ENCODE measurements around the gene GBP1.
"Not testable (repeated sequence)": the region's sequence is repeated elsewhere in the genome, so short reads cannot be mapped to it uniquely, and the experiment has no call there.

The GBP1 gene

DNA sequence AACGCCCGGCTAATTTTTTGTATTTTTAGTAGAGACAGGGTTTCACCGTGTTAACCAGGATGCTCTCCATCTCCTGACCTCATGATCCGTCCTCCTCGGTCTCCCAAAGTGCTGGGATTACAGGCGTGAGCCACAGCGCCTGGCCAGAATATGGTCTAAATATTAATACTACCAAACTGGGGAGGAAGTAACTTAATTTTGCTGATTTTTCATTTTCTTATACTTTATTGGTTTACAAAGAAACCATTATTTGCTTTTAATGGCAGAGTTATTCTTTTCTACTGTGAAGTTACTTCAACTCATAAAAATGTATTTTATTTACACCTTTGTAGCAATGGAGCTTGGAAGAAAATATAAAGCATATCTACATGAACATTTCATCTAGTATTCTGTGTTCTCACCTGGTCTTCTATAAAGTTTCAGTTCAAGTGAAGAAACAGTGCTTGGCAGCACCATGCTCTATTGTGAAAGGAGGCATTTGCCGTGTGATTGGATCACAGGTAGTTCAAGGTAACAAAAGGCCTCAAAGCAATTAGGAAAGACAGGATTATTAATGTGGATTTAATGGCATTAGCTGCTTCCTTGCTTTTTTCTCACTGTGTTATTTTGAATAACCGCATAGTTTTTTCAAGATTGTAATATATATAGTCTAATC, 13.6 kb downstream of the GBP1 start:
- DNase-seq: no peak

DNA sequence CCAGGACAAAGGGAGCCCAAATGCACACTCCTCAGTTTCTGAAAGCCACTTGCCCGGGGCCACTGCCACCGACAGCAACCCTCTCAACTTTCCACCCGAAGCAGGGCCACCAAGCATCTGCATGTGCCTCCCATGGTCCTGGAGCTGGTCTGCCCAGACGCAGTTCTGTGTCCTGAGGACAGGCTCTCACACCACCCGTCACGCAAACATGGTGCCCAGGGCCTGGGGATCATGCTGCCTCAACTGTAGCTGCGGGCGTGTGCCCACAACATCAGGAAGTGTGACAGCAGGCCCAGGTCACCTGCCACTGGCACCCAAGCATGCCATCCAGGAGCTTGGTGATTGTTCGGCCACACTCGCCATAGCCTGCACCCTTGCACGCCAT, 14.4 kb downstream of the GBP1 start:
- DNase-seq: no peak

DNA sequence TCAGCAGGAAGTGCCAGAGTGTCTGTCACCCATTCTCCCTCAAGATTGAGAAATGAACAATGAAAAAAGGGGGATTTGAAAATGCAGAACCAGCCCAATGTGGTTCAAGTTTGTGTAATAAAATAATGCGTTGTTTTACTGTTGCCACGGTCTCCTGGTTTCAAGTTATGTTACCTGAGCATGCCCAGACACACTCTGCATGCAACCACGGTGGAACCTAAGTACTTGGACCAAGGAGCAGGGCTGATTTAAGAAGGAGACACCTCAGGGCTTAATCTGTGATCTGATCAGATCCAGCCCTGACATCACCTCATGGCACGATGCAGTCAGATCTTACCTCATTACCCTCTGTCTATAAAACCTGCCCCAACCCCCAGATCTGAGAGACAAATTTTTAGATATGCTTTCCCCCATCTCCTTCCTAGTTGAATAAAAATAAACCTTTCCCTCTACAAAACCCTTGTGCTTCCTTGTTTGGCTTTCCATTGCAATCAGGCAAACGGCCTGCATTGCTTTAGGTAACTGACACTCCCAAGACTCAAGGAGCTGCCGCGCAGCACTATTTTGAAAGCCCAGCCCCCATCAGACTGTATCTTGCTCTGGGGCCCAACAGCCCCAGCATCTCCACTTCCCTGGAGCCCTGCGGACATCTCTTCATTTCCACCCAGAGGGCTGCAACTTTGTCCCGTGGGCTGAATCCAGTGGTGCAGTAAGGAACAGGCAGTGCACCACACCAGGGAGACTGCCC, 14.9 kb downstream of the GBP1 start:
- not testable (repeated sequence) for DNase-seq

- not testable (repeated sequence) for DNase-seq
Observed at GRCh38 chr1:89049187-89049586, 15.8 kb downstream of the GBP1 start.

DNA sequence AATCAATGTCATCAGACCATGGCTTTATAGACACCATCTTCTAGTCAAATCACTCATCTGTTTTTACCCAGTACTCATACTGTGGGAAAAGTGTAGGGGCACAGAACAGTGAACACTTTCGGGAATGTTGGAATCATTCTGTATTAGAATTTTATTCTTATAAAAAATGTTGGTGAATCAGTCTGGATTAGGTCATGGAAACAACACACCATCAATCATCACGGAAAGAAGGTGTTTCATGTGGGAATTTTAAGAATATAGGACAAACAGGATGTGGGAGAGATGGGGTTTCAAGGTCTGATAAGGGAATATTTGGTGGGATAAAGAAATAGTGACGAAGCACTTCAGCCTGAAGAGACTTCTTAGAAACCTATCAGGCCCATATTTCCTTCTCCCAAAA, 17.3 kb downstream of the GBP1 start:
- no peak for DNase-seq

DNA sequence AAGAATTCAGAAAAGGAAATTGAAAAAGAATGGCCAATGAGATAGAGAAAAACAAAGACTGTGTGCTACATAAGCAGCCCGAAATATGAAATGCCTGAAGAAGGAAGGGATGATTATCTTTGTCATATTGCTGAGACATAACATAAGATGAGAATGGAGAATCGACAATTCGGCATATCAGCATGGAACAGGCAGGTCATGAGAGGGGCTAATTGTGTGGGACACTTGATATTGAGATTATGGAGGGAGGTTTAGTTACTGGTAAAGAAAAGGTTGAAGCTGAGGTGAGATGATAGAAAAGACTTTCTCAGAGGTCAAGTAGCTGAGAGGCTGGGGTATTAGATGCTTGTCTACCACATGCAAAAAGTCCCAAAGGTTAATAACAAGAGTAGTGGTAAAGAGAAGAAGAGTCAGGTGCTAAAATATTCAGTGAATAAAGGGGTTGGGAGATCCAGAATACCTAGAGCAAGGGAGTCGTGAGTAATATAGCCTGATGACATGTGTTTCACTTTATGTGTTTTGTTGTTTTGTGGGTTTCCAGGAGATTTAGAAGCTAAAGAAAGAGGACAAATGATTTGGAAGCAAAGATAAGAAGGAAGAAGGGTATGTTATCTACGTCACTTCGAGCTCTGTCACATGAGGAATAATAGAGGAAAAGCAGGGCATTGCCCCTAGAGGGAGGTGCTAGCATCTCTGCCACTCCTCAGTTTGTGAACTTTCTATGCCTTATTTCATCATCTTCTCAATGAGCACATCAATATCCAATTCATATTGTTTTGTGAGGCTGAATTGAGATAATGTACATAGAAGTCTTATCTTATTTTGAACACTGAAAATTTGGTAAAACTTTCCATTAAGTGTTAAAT, 18.5 kb downstream of the GBP1 start:
- DNase-seq: not testable (repeated sequence)

GRCh38 chr1:89044970-89045721, 19.9 kb downstream of the GBP1 start:
- DNase-seq: no peak

DNA sequence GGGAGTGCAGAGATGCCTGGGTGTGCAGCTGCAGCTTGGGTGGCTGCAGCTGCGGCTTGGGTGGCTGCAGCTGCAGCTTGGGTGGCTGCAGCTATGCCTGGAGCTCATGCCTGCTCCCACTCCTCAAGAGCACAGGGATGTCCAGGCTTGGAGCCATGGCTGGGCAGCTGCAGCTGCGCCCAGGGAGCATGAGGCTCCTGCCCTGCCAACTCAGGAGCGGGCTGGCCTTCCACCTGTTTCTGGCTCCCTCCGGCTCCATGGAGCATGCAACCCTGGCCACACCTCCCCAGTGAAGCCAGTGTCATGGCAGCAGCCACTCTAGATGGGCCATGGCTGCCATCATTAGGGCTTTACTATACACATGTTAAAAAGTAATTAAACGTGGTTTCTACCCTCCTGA, 21.1 kb downstream of the GBP1 start:
- DNase-seq: no peak

GRCh38 chr1:89042491-89042890, 22.5 kb downstream of the GBP1 start:
- peak; percentile 1 to 55 for DNase-seq

GRCh38 chr1:89041721-89042120, 23.3 kb downstream of the GBP1 start:
- no peak for DNase-seq

DNA sequence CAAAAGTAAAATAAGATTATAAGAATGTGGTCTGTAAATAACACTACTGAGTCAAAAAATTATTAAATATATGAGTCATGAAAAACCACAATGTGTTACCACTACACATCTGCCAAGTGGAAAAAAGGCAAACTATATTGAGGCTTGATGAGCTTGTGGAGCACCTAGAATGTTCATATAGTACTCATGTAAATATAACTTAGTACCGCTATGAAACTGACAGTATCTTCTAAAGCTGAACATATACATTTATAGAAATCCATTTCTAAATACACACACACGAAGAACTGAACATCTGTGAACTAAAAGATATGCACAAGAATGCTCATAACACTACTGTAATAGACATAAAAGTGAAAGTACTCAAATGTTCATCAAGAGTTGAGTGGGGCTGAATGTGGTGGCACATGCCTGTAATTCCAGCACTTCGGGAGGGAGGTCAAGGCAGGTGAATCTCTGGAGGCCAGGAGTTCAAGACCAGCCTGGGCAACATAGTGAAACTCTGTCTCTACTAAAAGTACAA, 23.8 kb downstream of the GBP1 start:
- no peak for DNase-seq

- DNase-seq: no peak
Observed at GRCh38 chr1:89040315-89040626, 24.7 kb downstream of the GBP1 start.

GRCh38 chr1:89037186-89037585, 27.8 kb downstream of the GBP1 start:
- no peak for DNase-seq

DNA sequence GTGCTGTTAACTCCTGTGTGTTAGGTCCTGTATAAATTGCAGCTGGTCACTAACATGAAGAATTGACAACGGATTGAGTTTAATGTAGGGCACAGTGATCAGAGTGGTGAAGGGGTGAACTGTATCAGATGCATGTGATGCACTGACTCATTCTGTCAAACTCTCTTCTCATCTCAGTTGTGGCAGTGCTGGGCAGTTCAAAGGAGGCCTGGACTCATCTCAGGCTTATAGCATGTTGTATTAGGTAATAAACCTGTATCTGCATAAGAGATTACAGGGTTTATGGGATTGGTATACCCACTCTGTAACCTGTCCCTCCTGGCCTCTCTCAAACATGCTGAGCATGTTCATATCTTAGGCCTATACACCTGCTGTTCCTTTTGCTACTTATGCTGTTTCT, 29.9 kb downstream of the GBP1 start:
- no peak for DNase-seq

- DNase-seq: not testable (repeated sequence)
Observed at GRCh38 chr1:89034004-89034403, 31.0 kb downstream of the GBP1 start.

GRCh38 chr1:89029051-89029450, 36.0 kb downstream of the GBP1 start:
- DNase-seq: not testable (repeated sequence)

- no peak for DNase-seq
Observed at GRCh38 chr1:89025928-89026327, 39.1 kb downstream of the GBP1 start.

DNA sequence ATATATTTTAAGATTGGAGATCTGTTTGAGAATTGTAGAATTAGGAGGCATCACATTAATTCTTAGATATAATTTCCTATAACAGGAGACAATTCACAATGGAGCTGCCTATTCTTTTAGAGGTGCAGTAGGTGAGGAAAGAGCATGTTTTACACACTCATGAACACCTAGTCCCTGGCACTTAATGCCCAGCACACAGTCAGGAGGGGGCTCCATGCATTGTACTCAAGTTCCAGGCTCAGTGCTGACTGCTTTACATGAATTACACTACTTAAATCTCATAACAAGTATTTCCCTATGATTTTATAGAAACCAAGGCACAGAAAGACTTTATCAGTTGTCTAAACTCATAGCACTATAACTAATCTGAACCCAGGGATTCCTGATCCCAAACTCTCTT, 42.0 kb downstream of the GBP1 start:
- no peak for DNase-seq

DNA sequence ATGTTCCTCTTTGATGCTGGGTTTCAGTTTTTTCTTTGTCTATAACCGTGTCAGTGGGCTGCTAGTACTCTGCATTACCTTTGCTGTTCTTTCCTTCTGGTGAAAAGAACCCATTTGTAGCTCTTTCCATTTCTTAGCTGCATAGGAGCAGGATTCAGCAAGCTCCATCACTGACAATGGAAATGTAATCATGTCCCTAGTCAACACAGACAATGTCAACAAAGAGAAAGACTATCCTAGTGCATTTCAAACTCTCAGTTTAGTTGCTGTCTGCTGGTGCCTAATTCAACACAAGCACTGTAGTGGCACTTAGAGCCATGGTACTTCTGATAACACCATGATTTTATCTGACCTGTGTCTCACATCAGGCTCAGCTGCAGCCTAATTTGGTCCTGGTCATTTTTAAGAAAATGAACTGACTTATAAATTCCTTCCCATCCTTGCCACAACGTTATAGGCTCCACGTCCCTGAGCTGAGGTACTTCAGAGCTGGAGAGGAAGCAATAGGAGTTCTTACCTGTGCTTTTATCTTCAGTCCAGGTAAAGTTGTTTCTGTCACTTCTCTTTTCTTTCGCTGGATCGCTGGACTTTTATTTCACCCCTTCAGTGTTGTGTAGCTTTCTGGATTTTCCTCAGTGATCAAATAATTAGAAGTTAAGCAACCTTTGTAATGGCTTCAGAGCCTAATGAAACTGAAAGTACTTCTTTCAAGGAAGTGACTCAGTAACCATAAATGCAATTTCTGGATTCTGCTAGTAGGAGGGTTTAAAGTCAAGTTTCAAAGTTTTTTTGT, 42.6 kb downstream of the GBP1 start, which contains the start of gene GBP3:
GBP3 (minus strand) TSS at position 700 of the 793 bp plus-strand sequence. CDS start 2,145 bp downstream, outside the sequence.
- no peak for DNase-seq

DNA sequence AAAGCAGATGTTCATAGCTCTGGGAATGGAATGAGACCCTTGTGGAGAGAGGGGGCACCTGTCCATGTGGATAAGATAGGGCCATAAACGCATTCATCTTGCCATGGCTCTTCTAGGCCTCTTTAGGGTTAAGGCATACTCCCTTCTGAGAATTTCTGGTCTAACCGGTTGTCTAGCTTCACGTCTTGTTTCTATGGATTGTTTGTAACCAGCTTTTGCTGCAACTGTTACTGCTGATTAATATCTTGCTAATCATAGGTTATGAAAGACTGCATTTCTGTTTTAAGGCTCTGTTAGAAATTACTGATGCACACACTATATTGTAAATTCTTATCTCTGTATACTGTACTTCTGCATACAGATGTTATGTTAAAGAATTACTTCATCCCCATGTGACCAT, 46.7 kb downstream of the GBP1 start:
- DNase-seq: not testable (repeated sequence)

DNA sequence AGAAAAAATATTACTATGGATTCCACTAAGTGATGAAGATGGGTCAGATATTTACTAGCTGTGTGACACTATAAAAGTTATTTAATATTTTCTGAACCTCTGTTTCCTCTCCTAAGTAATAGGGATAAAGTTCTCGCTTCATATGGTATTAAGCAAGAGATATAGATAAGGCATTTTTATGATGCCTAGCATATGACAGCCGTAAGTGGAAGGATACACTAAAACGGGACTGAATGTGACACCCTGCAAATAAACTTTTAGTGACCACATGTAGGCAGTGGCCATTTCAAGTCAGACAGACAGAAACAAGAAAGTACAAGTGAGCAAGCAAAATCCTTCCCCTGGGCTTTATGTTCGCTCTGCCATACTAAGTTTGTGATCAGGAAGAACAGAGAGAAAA, 56.5 kb downstream of the GBP1 start:
- no peak for DNase-seq

Measured in NCI-H446 (cell line).